ENCODE results near the gene RNF151.

The RNF151 gene

DNA sequence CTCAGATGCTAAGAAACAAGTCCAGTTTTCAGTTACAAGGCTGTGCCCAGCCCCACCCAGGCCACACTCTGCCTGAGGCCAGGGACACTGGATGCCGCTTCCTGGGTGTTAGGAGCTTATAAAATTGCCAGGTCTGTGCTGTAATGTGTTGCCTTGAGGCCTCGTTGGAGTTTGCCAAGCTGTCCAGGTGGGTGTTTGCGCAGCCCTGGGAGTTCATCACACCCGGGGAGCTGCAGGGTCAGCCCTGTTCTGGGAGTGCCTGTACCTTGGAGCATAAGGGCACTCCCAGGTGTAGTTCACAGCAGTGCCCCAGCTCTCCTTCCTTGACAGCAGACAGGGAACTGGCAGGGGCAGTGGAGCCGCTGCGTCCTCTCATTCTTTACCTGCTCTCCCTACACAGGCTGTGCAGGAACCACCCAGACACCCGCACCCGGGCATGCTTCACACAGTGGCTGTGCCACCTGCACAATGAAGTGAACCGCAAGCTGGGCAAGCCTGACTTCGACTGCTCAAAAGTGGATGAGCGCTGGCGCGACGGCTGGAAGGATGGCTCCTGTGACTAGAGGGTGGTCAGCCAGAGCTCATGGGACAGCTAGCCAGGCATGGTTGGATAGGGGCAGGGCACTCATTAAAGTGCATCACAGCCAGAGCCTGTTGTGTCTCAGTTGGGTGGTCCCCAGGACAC, 19.0 kb downstream of the RNF151 start:
- Histone ChIP-seq H3K27ac (no peak overlapping the region), H3K36me3 (peaks cover 11 to 23% (median 11%) of the 10 kb centered on the region in 3 donors), H3K27me3 (peaks cover 0 to 37% of the 10 kb centered on the region in 2 donors), H3K4me1 (peaks cover 8 to 48% (median 25%) of the 10 kb centered on the region in 4 donors), H3K4me3 (no peak overlapping the region), H3K9me3 (no peaks in the 10 kb centered on the region)
- no peak for DNase-seq
- intact Hi-C loops (cut with DNase I; ENCODE audit: low total_unique reads) = no loop called here
- TF ChIP-seq, protein P1, sequence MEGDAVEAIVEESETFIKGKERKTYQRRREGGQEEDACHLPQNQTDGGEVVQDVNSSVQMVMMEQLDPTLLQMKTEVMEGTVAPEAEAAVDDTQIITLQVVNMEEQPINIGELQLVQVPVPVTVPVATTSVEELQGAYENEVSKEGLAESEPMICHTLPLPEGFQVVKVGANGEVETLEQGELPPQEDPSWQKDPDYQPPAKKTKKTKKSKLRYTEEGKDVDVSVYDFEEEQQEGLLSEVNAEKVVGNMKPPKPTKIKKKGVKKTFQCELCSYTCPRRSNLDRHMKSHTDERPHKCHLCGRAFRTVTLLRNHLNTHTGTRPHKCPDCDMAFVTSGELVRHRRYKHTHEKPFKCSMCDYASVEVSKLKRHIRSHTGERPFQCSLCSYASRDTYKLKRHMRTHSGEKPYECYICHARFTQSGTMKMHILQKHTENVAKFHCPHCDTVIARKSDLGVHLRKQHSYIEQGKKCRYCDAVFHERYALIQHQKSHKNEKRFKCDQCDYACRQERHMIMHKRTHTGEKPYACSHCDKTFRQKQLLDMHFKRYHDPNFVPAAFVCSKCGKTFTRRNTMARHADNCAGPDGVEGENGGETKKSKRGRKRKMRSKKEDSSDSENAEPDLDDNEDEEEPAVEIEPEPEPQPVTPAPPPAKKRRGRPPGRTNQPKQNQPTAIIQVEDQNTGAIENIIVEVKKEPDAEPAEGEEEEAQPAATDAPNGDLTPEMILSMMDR (IDR thresholded peaks at IDR 0.05) = no peak

DNA sequence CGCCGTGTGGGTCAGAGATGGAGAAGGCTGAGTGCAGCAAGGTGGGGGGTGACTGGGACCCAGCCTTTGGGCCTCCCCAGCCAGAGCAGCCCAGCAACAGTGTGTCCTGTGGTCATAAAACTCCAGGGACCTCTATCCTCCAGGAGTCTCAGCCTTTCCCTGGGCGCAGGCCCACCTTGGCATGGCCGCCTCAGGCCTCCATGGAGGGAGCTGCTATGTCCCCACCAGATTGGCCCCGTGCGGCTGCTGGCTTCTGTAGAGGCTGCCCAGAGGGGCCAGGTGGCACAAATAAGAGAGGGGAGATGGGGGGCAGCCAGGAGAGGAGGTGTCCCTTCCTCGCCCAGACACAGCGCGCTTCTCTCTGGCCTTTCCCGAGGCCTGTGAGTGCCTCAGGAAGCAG, 20.5 kb downstream of the RNF151 start:
- Histone ChIP-seq H3K27me3 (peaks cover 3 to 38% of the 10 kb centered on the region in 2 donors), H3K36me3 (peaks cover 11 to 23% (median 11%) of the 10 kb centered on the region in 3 donors), H3K27ac (no peak overlapping the region), H3K4me1 (peaks cover 8 to 55% (median 40%) of the 10 kb centered on the region in 4 donors), H3K9me3 (no peaks in the 10 kb centered on the region), H3K4me3 (no peak overlapping the region)
- no peak for DNase-seq
- TF ChIP-seq, protein P1 (IDR thresholded peaks at IDR 0.05) = no peak
- intact Hi-C loops (cut with DNase I; ENCODE audit: low total_unique reads) = no loop called here

DNA sequence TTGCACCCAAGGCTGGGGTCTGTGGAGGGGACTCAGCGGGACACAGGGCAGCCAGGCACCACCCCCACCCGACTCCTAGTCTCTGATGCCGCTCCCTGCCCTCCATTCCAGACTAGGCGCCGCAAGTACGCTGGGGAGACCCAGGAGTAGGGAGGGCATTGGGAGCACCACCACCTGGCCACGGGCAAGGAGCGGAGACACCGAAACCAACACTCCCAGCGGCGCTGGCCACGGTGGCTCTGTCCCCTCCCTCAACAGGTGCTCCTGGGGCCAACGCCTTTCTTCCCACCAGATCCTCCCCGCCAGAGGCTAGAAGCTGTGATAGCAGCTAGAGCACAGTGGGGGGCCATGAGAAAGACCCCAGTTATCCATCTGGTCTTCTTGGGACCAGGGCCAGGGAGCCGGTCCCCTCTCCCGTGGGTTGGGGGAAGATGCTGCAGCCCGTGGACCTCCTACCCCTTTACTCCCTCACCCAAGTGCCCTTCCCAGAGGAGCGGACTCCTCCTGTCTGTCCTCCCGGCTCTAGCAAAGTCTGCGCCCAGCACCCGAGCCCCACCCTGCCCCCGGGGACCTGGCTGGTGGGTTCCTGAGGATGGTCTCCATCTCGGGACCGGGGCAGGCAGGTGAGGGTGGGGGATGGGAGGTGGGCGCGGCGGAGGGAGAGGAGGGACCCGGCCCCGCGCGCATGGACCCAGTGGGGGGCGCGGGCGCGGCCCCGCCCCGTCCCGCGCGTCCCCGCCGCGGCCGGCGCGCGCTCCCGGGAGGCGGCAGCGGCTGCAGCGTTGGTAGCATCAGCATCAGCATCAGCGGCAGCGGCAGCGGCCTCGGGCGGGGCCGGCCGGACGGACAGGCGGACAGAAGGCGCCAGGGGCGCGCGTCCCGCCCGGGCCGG, 22.8 kb downstream of the RNF151 start, which contains the start of gene SYNGR3:
Gene SYNGR3 (plus strand): TSS at position 762 of the 892 bp plus-strand sequence. CDS start 133 bp downstream, outside the sequence.
- intact Hi-C loops (cut with DNase I; ENCODE audit: low total_unique reads) = no loop called here
- H3K9me3 ChIP-seq = no peaks in the 10 kb centered on the region
- peaks cover 0 to 50% (median 40%) of the 10 kb centered on the region in 4 donors for H3K4me1 ChIP-seq
- no peak for DNase-seq
- H3K27ac ChIP-seq = no peak within 1 kb of the TSS
- H3K36me3 ChIP-seq = peaks cover 11 to 23% (median 11%) of the 10 kb centered on the region in 3 donors
- TF ChIP-seq, protein P1 (IDR thresholded peaks at IDR 0.05) = no peak
- H3K27me3 ChIP-seq = peaks cover 3 to 48% of the 10 kb centered on the region in 2 donors
- H3K4me3 ChIP-seq = no peak within 1 kb of the TSS

DNA sequence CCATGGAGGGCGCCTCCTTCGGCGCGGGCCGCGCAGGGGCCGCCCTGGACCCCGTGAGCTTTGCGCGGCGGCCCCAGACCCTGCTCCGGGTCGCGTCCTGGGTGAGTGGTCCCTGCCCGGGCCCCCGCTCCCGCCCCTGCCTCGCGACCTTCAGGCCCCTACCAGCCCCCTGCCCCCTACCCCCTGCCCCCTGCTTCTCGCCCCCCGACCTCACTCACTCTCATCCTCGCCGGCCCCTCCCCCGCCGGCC, 23.4 kb downstream of the RNF151 start:
- Histone ChIP-seq H3K27me3 (peaks cover 3 to 48% of the 10 kb centered on the region in 2 donors), H3K4me3 (no peak overlapping the region), H3K27ac (no peak overlapping the region), H3K4me1 (peaks cover 0 to 44% (median 34%) of the 10 kb centered on the region in 4 donors), H3K9me3 (no peaks in the 10 kb centered on the region), H3K36me3 (peaks cover 11 to 23% (median 11%) of the 10 kb centered on the region in 3 donors)
- no peak for DNase-seq
- TF ChIP-seq, protein P1 (IDR thresholded peaks at IDR 0.05) = no peak
- intact Hi-C loops (cut with DNase I; ENCODE audit: low total_unique reads) = no loop called here

DNA sequence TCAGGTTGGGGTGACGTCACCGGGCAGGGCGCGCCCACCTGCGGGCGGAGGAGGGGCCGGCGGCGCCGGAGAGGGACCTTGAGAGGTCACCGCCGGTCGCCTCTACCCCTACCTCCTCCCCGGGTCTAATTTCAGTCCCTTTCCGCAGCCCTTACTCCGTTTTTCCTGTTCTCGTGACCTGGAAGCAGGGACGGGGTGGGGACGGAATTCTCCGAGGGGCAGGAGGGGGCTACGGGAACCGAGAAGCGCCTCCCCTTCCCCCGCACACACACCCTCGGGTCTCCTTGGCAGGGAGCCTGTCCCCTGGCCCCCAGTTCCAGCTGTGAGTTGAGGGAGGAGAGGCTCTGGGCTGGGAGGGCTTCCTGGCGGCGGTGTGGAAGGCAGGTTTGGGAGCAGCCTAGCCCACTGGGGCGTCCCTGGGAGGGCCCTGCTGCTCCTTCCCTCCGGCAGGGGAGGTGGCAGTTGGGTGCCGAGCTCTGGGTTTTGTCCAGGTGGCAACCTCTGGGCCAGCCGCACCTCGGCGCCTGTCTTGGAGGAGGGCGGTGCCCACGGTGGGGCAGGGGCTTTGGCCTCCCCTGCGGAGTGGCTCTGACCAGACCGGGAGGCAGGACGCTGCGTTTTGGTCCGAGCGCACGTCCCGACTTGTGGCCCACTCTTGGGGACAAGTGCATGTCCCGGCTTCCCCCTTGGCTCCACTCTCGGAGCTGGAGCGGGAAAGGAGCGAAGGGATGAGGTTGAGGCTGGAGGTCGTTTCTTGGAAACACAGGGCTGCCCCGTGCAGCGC, 23.9 kb downstream of the RNF151 start:
- H3K36me3 ChIP-seq = peaks cover 9 to 23% (median 11%) of the 10 kb centered on the region in 3 donors
- no peaks in the 10 kb centered on the region for H3K9me3 ChIP-seq
- H3K4me3 ChIP-seq = no peak overlapping the region
- intact Hi-C loops (cut with DNase I; ENCODE audit: low total_unique reads) = no loop called here
- H3K27ac ChIP-seq = no peak overlapping the region
- TF ChIP-seq, protein P1 (IDR thresholded peaks at IDR 0.05) = no peak
- no peak for DNase-seq
- H3K4me1 ChIP-seq = peaks cover 0 to 39% (median 30%) of the 10 kb centered on the region in 4 donors
- peaks cover 3 to 48% of the 10 kb centered on the region in 2 donors for H3K27me3 ChIP-seq

All from tibial artery (tissue), 4 donors.